ENCODE measurements around the gene UGGT1.

UGGT1 gene

GRCh38 chr2:128234613-128235012 is 143.6 kb downstream of the UGGT1 start:
- no peaks in the 10 kb centered on the region for H3K9me3 ChIP-seq (ENCODE audit: control insufficient read depth, insufficient read depth, low read length)
- no peak overlapping the region for H3K9ac ChIP-seq (ENCODE audit: low read depth, low read length)
- H3K36me3 ChIP-seq (ENCODE audit: insufficient read depth, low read length) = no peaks in the 10 kb centered on the region
- no peaks in the 10 kb centered on the region; the same call in 1 of the 2 replicates for H3K4me1 ChIP-seq (ENCODE audit: insufficient read depth, low read length)

- no peaks in the 10 kb centered on the region for H3K9me3 ChIP-seq (ENCODE audit: control insufficient read depth, insufficient read depth, low read length)
Observed at GRCh38 chr2:128235581-128235980, 144.6 kb downstream of the UGGT1 start.

GRCh38 chr2:128236491-128237035 is 145.6 kb downstream of the UGGT1 start:
- Histone ChIP-seq H3K9me3 (ENCODE audit: control insufficient read depth, insufficient read depth, low read length) (no peaks in the 10 kb centered on the region), H3K36me3 (ENCODE audit: insufficient read depth, low read length) (no peaks in the 10 kb centered on the region), H3K4me1 (ENCODE audit: insufficient read depth, low read length) (no peaks in the 10 kb centered on the region; the same call in 1 of the 2 replicates), H3K9ac (ENCODE audit: low read depth, low read length) (no peak overlapping the region)

More at GRCh38 chr2:128235581-128235980, 144.6 kb downstream of the UGGT1 start:
- Histone ChIP-seq H3K9ac (ENCODE audit: low read depth, low read length) (no peak overlapping the region), H3K4me1 (ENCODE audit: insufficient read depth, low read length) (no peaks in the 10 kb centered on the region; the same call in 1 of the 2 replicates), H3K36me3 (ENCODE audit: insufficient read depth, low read length) (no peaks in the 10 kb centered on the region)

- Histone ChIP-seq H3K36me3 (ENCODE audit: insufficient read depth, low read length) (no peaks in the 10 kb centered on the region), H3K4me1 (ENCODE audit: insufficient read depth, low read length) (no peaks in the 10 kb centered on the region; the same call in 1 of the 2 replicates), H3K9ac (ENCODE audit: low read depth, low read length) (no peak overlapping the region), H3K9me3 (ENCODE audit: control insufficient read depth, insufficient read depth, low read length) (no peaks in the 10 kb centered on the region)
Observed at GRCh38 chr2:128237081-128237534, 146.1 kb downstream of the UGGT1 start.

- Histone ChIP-seq H3K4me1 (ENCODE audit: insufficient read depth, low read length) (no peaks in the 10 kb centered on the region; the same call in 1 of the 2 replicates), H3K9me3 (ENCODE audit: control insufficient read depth, insufficient read depth, low read length) (no peaks in the 10 kb centered on the region), H3K36me3 (ENCODE audit: insufficient read depth, low read length) (no peaks in the 10 kb centered on the region), H3K9ac (ENCODE audit: low read depth, low read length) (no peak overlapping the region)
Observed at GRCh38 chr2:128237911-128238697, 147.1 kb downstream of the UGGT1 start.

- H3K9me3 ChIP-seq (ENCODE audit: control insufficient read depth, insufficient read depth, low read length) = no peaks in the 10 kb centered on the region
- H3K9ac ChIP-seq (ENCODE audit: low read depth, low read length) = no peak overlapping the region
- H3K4me1 ChIP-seq (ENCODE audit: insufficient read depth, low read length) = no peaks in the 10 kb centered on the region
Observed at GRCh38 chr2:128241896-128242295, 150.9 kb downstream of the UGGT1 start.

More at GRCh38 chr2:128241896-128242295, 150.9 kb downstream of the UGGT1 start:
- H3K36me3 ChIP-seq (ENCODE audit: insufficient read depth, low read length) = no peaks in the 10 kb centered on the region

Data from ES-I3 (cell line).